Endothelial cell of hepatic sinusoid (primary cell): ENCODE results near the gene MTMR12.
"Not testable (repeated sequence)": the region's sequence is repeated elsewhere in the genome, so short reads cannot be mapped to it uniquely, and the experiment has no call there.

Experiments used
- in situ Hi-C: cut with HindIII; loops from 2 replicates; pipeline ENCODE4 v1.10.0; 2017; ENCODE audit warnings: low sequenced_read_pairs

The MTMR12 gene

GRCh38 chr5:32326216-32326772, 13.6 kb upstream of the MTMR12 start:
- in situ Hi-C loops, result no loop called here

- in situ Hi-C loops, result no loop called here
Measured at GRCh38 chr5:32325616-32326015, 12.9 kb upstream of the MTMR12 start.

GRCh38 chr5:32325062-32325461, 12.3 kb upstream of the MTMR12 start:
- in situ Hi-C loops, result no loop called here

GRCh38 chr5:32323741-32324140, 11.0 kb upstream of the MTMR12 start:
- in situ Hi-C loops, result no loop called here

GRCh38 chr5:32322882-32323281, 10.1 kb upstream of the MTMR12 start:
- in situ Hi-C loops, result no loop called here

GRCh38 chr5:32321787-32322186, 9.0 kb upstream of the MTMR12 start:
- in situ Hi-C loops, result not testable (repeated sequence)

- in situ Hi-C loops, result no loop called here
Measured at GRCh38 chr5:32320576-32320975, 7.8 kb upstream of the MTMR12 start.

- in situ Hi-C loops, result no loop called here
Measured at GRCh38 chr5:32319926-32320543, 7.3 kb upstream of the MTMR12 start.

- in situ Hi-C loops, result no loop called here
Measured at GRCh38 chr5:32319392-32319791, 6.7 kb upstream of the MTMR12 start.

GRCh38 chr5:32317041-32317440, 4.3 kb upstream of the MTMR12 start:
- in situ Hi-C loops, result no loop called here

- in situ Hi-C loops, result no loop called here
Measured at GRCh38 chr5:32315221-32316014, 2.7 kb upstream of the MTMR12 start.

GRCh38 chr5:32314658-32315057, 1.9 kb upstream of the MTMR12 start:
- in situ Hi-C loops, result no loop called here

- in situ Hi-C loops, result not testable (repeated sequence)
Measured at GRCh38 chr5:32314152-32314488, 1.4 kb upstream of the MTMR12 start.

GRCh38 chr5:32312197-32312594, 543 bp downstream of the MTMR12 start:
- in situ Hi-C loops, result no loop called here

GRCh38 chr5:32311404-32312196, 1.1 kb downstream of the MTMR12 start:
- in situ Hi-C loops, result no loop called here

- in situ Hi-C loops, result no loop called here
Measured at GRCh38 chr5:32309761-32310160, 3.0 kb downstream of the MTMR12 start.

GRCh38 chr5:32308946-32309345, 3.8 kb downstream of the MTMR12 start:
- in situ Hi-C loops, result no loop called here

- in situ Hi-C loops, result no loop called here
Measured at GRCh38 chr5:32307769-32308194, 5.0 kb downstream of the MTMR12 start.

GRCh38 chr5:32304622-32305021, 8.1 kb downstream of the MTMR12 start:
- in situ Hi-C loops, result no loop called here

- in situ Hi-C loops, result no loop called here
Measured at GRCh38 chr5:32303755-32304120, 9.0 kb downstream of the MTMR12 start.
